ENCODE measurements around the gene ANK3. TPM values are rescaled to one million over a fixed set of nuclear protein-coding genes. Genes with fewer than 3 reads are reported as not detected.

ANK3 gene
- total RNA-seq, 3 donors from 2014 or later = 10.2 to 93.2 (median 57.4) TPM

GRCh38 chr10:60185421-60185820 is 204.3 kb downstream of the ANK3 start:
- H3K27ac ChIP-seq = no peak overlapping the region
- no peak overlapping the region for H3K4me3 ChIP-seq
- no peaks in the 10 kb centered on the region for H3K36me3 ChIP-seq
- intact Hi-C loops (cut with DNase I; ENCODE audit: low total_unique reads) = no loop called here
- H3K9me3 ChIP-seq = no peaks in the 10 kb centered on the region
- no peak for TF ChIP-seq POLR2A (IDR thresholded peaks at IDR 0.05)
- no peak for TF ChIP-seq CTCF (IDR thresholded peaks at IDR 0.05)
- TF ChIP-seq POLR2AphosphoS5 (IDR thresholded peaks at IDR 0.05) = no peak
- no peaks in the 10 kb centered on the region for H3K27me3 ChIP-seq
- DNase-seq (ENCODE audit: low spot score in 2 of 2) = no peak
- no peaks in the 10 kb centered on the region for H3K4me1 ChIP-seq

- Histone ChIP-seq H3K27ac (no peak overlapping the region), H3K36me3 (no peaks in the 10 kb centered on the region), H3K27me3 (no peaks in the 10 kb centered on the region), H3K4me3 (no peak overlapping the region), H3K4me1 (no peaks in the 10 kb centered on the region), H3K9me3 (no peaks in the 10 kb centered on the region)
- DNase-seq (ENCODE audit: low spot score in 2 of 2) = no peak
- no peak for TF ChIP-seq POLR2A (IDR thresholded peaks at IDR 0.05)
- no peak for TF ChIP-seq CTCF (IDR thresholded peaks at IDR 0.05)
- intact Hi-C loops (cut with DNase I; ENCODE audit: low total_unique reads) = no loop called here
Measured at GRCh38 chr10:60182691-60183090, 207.0 kb downstream of the ANK3 start.

GRCh38 chr10:60176925-60177324 is 212.8 kb downstream of the ANK3 start:
- TF ChIP-seq CTCF (IDR thresholded peaks at IDR 0.05) (no peak), POLR2A (IDR thresholded peaks at IDR 0.05) (no peak), POLR2AphosphoS5 (IDR thresholded peaks at IDR 0.05) (no peak)
- H3K9me3 ChIP-seq = no peaks in the 10 kb centered on the region
- no peaks in the 10 kb centered on the region for H3K4me1 ChIP-seq
- no peak for DNase-seq (ENCODE audit: low spot score in 2 of 2)
- H3K36me3 ChIP-seq = no peaks in the 10 kb centered on the region
- H3K27ac ChIP-seq = no peak overlapping the region
- intact Hi-C loops (cut with DNase I; ENCODE audit: low total_unique reads) = no loop called here
- no peak overlapping the region for H3K4me3 ChIP-seq
- H3K27me3 ChIP-seq = no peaks in the 10 kb centered on the region

- no peak for DNase-seq (ENCODE audit: low spot score in 2 of 2)
- Histone ChIP-seq H3K9me3 (no peaks in the 10 kb centered on the region), H3K36me3 (no peaks in the 10 kb centered on the region), H3K4me1 (no peaks in the 10 kb centered on the region), H3K27me3 (no peaks in the 10 kb centered on the region), H3K4me3 (no peak overlapping the region), H3K27ac (no peak overlapping the region)
- TF ChIP-seq POLR2AphosphoS5 (IDR thresholded peaks at IDR 0.05) (no peak), CTCF (IDR thresholded peaks at IDR 0.05) (no peak), POLR2A (IDR thresholded peaks at IDR 0.05) (no peak)
- intact Hi-C loops (cut with DNase I; ENCODE audit: low total_unique reads) = no loop called here
Measured at GRCh38 chr10:60175441-60175971, 214.2 kb downstream of the ANK3 start.

- peak overlapping the region; percentile 38 to 57 for H3K27ac ChIP-seq
- no peaks in the 10 kb centered on the region for H3K9me3 ChIP-seq
- H3K4me1 ChIP-seq = no peaks in the 10 kb centered on the region
- peak in 1 of 2 donors; percentile 39 for DNase-seq (ENCODE audit: low spot score in 2 of 2)
- no peak overlapping the region for H3K4me3 ChIP-seq
- H3K27me3 ChIP-seq = no peaks in the 10 kb centered on the region
- intact Hi-C loops (cut with DNase I; ENCODE audit: low total_unique reads) = no loop called here
- H3K36me3 ChIP-seq = no peaks in the 10 kb centered on the region
- TF ChIP-seq POLR2AphosphoS5 (IDR thresholded peaks at IDR 0.05) (peak in 1 of 3 donors; percentile 34), POLR2A (IDR thresholded peaks at IDR 0.05) (no peak), CTCF (IDR thresholded peaks at IDR 0.05) (no peak)
Measured at GRCh38 chr10:60172363-60172990, 217.2 kb downstream of the ANK3 start.

Data from breast epithelium (tissue), 4 donors.